HG03095 (cell line): ENCODE measurements around the gene EIF4B.
A peak's percentile ranks its signal among the peaks of the same experiment; 100 is the strongest.

Experiments
- ATAC-seq: cut with Tn5 transposase; IDR thresholded peaks from one replicate; pipeline ENCODE4 v1.9.1; 2021; ENCODE audit warnings: moderate library complexity; ENCODE audit not compliant: unreplicated experiment

Gene EIF4B

DNA sequence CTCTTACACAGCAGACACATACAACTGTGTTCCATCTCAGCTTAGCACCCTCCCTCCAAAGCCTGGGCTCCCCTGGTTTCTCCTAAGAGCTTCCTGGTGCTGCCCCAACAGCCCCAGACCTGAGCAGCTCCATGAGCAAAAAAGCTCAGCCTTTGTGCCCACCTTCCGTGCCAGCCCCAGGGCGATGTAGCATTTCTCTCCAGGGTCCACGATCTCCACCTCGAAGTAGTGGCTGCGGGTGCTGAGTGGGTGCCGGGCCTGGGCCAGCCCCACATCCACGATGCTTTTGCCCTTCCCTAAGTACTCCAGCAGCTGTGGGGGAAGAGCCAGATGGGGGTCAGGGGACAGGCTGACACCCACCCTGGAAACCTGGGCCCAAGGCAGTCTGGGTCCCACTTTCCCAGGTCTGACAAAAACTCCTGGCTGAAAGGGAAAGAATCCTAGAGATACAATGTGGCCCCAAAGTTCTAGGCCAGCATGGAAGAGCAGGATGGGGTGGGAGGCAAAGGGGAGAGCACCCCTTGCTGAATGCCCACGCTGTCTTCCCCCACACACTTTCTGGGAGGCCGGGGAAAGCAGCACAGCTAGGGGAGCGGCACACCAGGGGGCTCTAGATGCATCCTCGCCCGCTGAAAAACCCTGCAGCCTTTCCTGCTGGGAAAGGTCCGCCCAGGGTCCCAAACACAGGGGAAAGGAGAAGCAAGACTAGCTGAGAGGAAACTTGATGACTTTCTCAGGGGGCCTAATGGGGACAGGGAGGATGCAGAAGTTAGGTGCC is 61.9 kb downstream of the EIF4B start:
- no peak for ATAC-seq

DNA sequence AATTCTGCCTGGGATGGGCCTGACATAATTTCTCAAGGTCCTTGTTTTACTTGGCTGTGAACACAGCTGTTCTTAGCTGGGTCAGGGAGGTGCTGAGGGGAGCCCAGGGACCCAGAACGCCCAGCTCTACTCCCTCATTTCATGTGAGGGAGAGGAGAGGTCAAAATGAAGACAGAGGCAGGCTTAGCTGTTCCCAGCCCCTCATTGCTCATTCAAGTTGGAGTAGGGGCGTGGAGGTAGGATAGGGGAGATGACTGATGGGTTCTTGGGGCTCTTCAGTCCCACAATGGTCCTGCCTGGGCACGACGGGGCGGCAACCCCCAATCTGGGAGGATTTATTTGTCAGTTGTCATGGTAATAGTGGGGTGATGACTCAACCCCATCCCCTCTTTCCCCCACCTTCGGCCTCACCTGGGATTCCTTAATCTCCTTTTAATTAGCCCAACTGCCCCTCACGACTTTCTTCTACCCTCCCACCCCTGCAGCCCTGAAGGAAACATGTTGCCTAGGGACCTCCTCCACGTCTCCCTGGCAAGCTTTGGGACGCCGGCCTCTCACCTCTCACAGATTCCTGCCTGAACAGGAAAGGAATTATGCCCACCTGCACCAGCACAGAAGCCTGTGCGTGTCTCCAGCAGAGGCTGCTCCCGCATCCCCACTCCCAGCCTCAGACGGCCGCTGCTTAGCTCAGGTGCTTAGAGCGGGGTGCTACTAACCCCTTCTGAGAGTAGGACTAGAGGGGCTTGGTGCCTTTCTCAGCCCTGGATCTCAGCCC is 62.7 kb downstream of the EIF4B start:
- no peak for ATAC-seq

DNA sequence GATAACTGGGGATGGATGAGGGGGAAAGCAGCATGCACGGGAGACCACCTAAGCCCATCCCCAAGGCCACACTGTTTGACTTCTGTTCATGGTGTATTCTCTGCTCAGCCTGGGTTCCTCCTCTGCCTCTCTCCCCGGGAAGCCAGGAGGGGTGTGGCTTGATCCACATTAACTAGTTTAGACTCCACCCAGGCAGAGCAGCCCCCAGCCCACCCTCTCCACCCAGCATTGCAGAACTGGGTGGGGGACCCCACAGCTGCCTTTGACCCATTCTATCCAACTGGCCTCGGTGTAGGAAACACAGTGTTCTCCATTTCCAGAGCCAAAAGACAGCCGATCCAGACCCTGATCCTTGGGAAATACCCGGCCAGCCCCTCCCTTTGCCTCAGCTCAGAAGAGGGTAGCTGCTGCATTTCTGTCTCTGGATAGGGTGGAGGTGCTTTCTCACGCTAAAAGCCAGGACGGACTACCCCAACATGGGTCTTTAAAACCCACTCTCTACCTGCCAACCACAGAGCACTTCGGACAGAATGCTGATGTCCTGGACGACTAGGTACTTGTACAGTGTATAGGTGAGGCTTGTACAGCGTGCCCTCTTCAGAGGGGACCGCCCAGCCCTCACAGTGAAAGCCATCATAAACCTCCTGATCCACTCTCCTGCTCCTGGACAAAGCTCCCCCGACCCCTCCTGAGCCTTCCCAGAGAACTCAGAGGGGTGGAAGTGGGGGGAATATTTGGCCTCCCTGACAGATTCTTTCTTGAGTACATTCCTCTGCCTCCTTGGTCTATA is 63.6 kb downstream of the EIF4B start:
- ATAC-seq: no peak

DNA sequence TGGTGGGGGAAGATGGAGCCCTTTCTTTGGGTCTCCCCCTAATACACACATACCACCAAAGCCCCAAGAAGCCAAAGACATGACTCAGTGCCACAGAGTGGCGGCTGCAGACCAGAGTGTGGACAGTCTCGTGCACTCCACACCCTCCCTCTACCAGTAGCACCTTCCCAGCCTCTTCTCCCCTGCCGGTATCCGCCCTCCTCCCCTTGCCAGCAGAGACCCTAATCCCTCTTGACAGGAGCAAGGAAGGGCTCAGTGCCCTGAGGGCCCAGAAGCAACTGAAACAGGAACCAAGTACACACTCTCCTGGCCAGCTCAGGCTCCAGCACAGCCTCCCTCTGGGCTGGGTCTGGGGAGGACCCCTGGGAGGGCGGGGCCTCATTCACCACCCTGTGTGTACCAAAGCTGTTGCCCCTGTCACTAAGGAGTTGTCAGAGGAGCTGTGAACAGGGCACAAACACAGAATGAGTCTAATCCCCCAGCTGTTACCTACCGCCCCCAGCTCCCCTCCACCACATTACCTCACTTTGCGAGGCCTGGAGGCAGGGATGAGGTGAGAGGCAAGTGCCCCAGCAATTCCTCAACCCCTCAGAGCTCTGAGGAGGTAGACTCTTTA is 64.7 kb downstream of the EIF4B start:
- no peak for ATAC-seq

DNA sequence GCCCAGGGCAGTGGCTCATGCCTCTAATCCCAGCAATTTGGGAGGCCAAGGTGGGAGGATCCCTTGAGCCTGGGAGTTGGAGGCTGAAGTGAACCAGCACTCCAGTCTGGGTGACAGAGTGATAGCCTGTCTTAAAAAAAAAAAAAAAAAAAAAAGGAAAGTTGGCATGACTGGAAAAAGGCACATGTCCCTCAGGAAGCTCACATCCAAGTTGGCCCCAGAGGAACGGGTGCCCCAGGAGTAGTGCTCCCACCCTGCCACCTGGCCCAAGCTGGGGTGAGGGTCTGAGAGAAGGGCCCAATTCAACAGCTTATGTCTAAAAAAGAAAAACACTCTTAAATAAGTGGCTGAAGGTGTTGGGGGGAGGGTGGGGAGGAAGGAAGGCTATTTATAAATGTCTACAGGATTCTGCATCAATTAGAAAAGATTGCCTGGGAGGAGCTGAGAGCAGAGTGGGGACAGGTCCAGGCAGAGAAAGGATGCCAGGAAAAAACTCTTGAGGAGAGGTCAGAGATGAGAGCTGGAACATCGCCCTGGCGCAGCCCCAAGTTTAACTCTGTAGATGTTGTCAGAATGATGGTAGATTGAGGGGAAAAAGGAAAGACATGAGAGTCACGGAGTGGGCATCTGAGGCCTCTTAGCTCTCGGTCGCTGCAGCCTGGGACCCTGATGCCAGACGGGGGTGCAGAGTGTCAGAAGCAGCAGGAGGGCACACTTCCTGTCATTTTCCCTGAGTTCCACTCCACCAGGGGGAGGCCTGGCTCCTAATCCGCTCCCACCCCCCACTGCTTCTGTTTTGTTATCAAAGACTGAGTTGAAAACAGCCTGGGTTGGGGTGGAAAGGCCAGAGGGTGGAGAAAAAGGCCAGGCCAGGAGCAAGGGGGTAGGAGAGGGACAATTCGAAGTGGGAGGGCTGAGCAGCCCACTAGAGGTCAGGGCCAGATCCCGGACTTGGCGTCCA is 65.6 kb downstream of the EIF4B start:
- ATAC-seq: no peak

DNA sequence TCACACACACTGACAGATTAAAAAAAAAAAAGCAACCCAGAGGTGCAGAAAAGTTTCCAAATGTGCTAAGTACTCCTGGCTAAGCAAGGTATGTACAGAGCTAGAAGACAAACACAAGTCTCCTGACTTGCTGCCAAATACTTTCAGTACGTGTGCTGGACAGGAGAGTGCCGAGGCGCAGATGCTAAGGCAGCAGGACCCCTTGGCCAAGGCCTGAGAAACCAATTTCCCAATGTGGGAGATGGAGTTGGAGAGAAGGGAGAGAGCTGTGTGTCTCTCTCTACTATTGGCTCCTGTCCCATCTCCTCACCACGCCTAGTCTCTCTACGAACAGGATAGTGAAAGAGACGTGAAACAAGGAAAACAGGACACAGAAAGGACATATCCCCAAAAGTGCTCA is 67.6 kb downstream of the EIF4B start:
- ATAC-seq: no peak

DNA sequence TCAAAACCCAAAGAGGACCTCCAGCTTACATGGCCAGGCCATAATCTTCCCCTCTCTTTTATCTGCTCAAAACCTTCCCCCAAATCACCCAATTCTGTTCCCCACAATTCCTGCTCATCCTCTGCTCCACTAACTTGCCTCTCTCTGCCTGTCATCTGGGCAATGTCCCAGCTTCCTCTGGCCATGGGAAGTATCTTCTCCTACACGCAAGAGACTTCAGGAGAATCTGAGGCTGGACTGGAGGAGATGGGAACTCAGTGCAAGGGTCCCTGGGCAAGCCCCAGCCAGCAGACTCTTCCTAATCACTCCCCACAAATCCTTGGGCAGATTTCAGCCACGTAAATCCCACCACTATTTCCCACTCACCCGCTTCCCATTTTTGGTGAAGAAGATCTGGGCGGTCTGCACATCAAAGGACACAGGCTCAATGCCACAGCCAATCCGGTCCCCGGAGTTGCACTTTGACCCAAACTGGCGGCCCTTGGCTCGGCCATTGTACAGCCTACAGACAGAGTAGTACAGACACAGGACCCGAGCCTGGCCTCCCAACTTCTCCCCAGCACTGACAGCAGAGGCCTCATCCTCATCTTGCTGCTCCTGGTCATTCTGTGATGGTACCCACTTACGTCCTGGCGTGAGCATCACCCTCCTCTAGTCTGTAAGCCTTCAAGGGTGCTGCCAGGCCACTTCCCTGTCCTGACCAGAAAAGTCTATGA is 68.2 kb downstream of the EIF4B start:
- ATAC-seq: no peak

DNA sequence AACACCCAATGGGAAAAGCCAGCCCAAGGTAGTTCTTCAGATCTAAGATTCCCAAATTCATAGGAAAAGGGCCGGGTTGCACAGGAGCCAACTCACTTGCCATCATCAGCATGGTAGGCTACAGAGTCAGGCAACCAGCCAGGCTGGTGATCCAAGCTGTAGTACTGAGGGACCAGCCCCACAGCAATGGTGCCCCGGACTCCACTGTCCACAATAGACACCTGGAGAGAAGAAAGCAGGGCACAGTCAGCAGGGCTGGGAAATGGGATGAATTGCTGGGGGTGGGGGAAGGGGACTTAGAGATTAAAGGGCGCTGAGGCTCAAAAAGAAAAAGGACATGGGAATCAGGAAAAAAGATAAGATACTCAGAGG is 68.7 kb downstream of the EIF4B start:
- ATAC-seq: no peak

DNA sequence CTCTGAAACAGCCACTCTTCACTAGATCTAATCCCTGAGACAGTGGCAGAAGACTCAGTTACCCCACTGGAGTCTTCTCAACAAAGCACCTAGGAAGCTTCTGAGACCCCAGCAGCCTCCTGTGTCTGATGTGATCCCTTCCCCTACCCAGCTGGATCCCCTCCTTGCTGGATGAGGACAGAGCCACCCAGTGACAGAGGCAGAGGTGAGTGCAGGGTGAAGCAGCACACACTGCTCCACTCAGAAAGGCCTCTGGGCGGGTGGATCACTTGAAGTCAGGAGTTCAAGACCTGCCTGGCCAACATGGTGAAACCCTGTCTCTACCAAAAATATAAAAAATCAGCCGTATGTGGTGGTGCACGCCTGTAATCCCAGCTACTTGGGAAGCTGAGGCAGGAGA is 70.2 kb downstream of the EIF4B start:
- ATAC-seq: no peak

DNA sequence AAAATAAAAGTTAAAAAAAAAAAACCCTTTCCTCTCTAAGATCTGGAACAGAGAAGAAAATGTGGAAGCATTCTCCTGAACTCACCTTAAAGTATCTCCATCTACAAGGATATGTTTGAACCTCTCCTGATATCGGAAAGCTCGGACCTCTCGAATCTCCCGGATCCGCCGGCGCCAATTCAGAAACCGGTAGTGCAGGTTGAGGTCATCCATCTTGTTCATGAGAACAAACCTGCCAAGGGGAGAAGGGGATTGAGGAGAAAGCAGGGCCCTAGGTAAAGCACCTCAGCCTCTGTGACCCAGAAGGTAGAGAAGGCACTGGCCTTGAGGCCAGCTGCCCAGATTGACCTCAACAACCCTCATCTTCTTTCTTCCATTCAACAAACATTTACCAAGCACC is 70.8 kb downstream of the EIF4B start:
- no peak for ATAC-seq

DNA sequence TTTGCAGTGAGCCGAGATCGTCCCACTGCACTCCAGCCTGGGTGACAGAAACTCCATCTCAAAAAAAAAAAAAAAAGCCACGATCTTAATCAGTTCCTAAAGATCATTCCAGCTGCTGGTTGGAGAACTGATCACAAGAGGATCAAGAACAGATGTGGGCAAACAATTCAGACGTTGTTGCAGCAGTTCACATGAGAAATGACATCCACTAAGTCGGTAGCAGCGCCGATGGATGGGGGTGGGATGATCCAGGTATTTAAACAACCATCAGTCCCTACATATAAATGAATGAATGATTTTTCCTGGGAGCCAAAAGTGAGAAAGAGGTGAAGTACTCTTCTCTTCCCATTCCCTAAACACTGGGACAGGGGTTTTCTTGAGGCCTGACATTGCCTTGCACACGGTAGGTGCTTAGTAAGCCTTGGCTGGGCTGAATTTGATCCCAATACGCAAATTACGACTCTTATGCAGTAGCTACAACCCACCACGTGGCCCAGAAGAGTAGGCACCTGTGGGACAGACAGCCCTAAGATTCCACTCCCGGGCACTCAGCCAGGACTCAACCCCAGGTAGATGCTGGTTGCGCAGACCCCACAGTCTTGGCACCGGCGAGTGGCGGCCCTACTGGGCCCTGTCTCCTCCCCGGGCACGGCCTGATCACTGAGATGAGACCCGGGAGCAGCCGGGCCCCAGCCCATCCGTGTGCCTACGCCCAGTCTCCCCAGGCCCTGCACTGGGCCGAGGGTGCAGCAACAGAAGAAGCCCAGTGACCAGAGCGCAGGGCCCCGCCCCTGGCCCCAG is 72.4 kb downstream of the EIF4B start:
- peak; percentile 19 for ATAC-seq

DNA sequence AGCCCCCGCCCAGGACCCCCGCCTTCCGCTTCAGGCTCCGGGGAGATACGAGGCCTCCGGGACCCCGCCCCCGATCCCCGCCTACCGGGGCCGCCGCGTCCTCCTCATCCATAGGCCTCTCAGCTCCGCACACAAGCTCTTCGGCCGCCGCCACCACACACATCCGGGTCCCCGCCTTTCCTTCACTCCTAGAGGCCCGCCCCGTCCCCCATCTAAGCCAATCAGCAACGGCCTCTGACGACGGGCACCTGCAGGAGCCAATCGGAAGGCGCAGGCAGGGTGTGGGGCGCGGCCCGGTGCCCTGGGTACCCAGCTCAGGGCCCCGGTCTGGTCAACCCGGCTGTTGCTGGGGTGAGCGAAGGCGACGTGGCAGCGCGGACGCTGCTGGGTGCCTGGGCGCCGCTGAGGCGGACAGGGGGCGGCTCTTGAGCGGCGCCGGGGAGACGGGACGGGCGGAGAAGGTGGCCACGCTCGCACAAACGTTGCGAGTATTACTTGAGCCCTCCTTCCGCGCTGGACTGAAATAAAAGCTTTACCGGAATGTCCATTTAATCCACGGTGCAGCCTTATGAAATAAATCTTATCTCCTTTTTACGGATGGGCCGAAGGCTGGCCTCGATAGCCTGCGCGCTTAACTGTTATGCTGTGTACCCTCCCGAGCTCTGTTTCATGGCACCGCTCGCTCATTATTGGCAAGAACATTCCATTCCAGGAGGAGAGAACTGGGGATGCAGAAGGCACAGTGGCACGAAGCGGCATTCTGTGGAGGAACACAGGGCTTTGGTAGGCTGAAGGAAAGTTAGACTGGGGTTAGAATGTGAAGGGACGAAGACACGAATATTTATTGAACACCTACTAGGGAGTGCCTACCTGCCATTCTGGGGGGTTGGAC is 73.2 kb downstream of the EIF4B start, which contains the start of gene SPRYD3:
Gene SPRYD3, minus strand, starts transcription at position 165 of the 892 bp plus-strand sequence. Its CDS starts 57 bp downstream, at position 108.
- peak; percentile 97 for ATAC-seq

DNA sequence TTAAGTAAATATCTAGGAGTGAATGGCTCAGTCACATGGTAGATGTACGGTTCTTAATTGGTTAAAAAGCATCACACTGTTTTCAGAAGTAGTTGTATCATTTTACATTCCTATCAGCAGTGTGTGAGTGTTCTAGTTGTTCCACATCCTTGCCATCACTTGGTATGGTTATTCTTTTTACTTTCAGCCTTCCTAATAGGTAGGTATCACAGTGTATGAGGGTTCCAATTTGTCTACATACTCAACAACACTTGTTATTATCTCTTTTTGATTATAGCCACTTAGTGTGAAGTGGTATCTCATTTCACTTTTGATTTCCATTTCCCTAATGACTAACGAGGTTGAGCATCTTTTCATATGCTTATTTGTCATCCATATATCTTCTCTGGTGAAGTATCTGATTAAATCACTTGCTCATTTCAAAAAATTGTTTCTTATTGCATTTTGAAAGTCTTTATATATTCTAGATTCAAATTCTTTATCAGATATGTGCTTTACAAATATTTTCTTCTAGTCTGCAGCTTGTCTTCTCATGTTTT is 76.5 kb downstream of the EIF4B start:
- ATAC-seq: no peak

DNA sequence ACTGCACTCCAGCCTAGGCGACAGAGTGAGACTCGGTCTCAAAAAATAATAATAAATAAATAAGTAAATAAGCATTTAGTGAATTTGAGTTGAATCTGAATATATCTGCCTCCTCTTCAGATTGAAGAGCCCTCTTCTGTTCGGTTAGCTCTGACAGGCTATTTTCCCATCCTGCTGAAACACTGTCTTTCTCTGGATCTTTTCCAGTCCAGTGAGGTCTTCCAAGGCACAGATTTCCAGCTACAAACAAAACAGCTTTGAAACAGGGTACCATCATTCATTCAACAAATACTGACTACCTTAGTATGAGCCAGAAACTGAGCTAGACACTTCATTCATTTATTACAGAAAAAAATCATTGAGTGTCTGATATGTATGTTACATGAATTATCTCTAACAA is 80.1 kb downstream of the EIF4B start:
- ATAC-seq: no peak

DNA sequence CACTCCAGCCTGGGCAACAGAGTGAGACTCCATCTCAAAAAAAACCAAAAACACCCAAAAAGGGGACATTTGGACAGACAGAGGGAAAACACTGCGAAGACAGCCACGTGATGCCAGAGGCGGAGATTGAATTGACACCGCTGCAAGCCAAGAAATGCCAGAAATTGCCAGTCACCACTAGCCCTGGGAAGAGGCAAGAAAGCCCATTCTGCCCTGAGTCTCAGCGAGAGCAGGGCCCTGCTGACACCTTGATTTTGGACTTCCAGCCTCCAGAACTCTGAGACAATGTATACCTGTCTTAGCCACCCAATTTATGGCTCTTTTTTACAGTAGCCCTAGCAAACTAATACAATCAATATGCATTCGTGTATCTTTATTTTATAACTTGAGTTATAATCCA is 83.8 kb downstream of the EIF4B start:
- no peak for ATAC-seq

DNA sequence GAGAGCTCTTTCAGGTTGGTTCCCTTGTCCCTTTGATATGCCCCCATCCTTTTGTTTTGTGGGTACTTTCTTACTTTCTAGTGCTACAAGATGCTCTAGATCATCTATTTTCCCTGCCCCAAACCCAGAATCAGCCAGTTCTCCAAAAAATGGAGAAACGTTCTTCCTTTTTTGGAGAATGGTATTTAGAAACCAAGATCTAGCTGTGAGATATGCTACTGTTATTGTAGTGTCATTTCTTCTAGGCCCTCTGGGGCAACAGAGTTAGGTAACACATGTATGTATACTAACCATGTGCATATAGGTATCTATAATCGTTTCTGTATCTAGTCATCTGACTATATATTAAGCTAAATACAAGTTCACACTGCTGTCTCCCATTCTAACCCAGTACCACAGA is 84.3 kb downstream of the EIF4B start:
- ATAC-seq: no peak

DNA sequence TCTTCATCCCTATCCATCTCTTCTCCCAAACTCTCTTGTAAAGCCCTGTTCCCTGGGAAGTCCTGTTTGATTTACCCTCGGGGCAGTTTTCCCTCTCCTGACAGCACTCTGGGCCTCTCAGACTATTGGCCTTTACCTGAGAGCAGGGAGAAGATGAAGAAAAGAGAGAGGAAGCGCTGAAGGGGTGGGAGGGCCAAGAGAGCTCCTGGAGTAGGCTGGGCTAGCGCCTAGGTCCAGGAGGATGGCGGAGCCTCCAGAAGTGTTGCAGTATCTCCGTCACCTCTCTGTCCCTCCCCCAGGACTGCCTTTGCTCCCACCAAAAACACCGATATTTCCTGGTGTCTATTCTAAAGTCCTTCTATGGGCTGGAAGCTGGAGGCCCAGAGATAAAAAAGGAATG is 85.5 kb downstream of the EIF4B start:
- ATAC-seq: no peak
